Prostate gland (tissue), 2 donors: Measurements from ENCODE around the gene MRPL53. TPM values are rescaled to one million over a fixed set of nuclear protein-coding genes. Genes with fewer than 3 reads are reported as not detected.

Source experiments
- DNase-seq: peaks from one replicate; pipeline ENCODE4 v3.0.0-alpha.2; 2019; ENCODE audit warnings: low spot score
- H3K27ac ChIP-seq, 2 donors: fragments of 200-600 bp; sonication (generic); 2 replicates each; pipeline ENCODE4 v1.5.1; 2017 to 2019
- H3K27me3 ChIP-seq: fragments of 200-600 bp; sonication (generic); replicated peaks from 2 replicates; pipeline ENCODE4 v1.5.1; 2019; ENCODE audit not compliant: insufficient read depth
- H3K36me3 ChIP-seq, 2 donors: fragments of 200-600 bp; sonication (generic); 1 replicate in 1 of 2; 2 replicates in 1 of 2; pipeline versions ENCODE4 v1.5.1 to v1.8.1; 2017 to 2019
- H3K4me1 ChIP-seq: fragments of 200-600 bp; sonication (generic); replicated peaks from 2 replicates; pipeline ENCODE4 v1.5.1; 2019
- H3K4me3 ChIP-seq, 2 donors: fragments of 200-600 bp; sonication (generic); 2 replicates each; pipeline ENCODE4 v1.5.1; 2017 to 2019
- H3K9me3 ChIP-seq: fragments of 200-600 bp; sonication (generic); 2 replicates; pipeline ENCODE4 v1.5.1; 2017
- POLR2A ChIP-seq: fragments of 450-650 bp; IDR thresholded peaks from one replicate; pipeline ENCODE4 v1.6.1; 2016; ENCODE audit warnings: antibody characterized with exemption, mild to moderate bottlenecking
- POLR2AphosphoS5 ChIP-seq: sonication (generic); formaldehyde crosslinking; IDR thresholded peaks from one replicate; pipeline ENCODE4 v1.6.1; 2017; ENCODE audit warnings: antibody characterized with exemption
- WGBS: methylation state at CpG from one replicate; pipeline ENCODE4 v1.1.5; 2018; 5-methylcytosine and 5-hydroxymethylcytosine counted together
- intact Hi-C: fragments of 100-400 bp; cut with DNase I; formaldehyde crosslinking; loops from one replicate; pipeline ENCODE4 v1.14.2; 2022
- total RNA-seq, 2 donors: library from RNA; depleted of rRNA; stranded (reverse); fragments of >200 nt; gene quantifications; one replicate each; pipeline ENCODE4 v1.1.0, GENCODE V29; 2016
- TF ChIP-seq, protein P1 (sequence below), 4 experiments: fragments of 200-600 bp in 2 of 4; fragments of 450-650 bp in 2 of 4; sonication (generic) in 2 of 4; IDR thresholded peaks; 1 replicate in 3 of 4; 2 replicates in 1 of 4; pipeline ENCODE4 v1.5.1; 2016 to 2019; ENCODE audit warnings: antibody characterized with exemption in 4 of 4, mild to moderate bottlenecking in 2 of 4, moderate library complexity in 2 of 4

MRPL53 gene
- total RNA-seq, 2 donors from 2014 or later = 28.2 to 63.3 TPM

DNA sequence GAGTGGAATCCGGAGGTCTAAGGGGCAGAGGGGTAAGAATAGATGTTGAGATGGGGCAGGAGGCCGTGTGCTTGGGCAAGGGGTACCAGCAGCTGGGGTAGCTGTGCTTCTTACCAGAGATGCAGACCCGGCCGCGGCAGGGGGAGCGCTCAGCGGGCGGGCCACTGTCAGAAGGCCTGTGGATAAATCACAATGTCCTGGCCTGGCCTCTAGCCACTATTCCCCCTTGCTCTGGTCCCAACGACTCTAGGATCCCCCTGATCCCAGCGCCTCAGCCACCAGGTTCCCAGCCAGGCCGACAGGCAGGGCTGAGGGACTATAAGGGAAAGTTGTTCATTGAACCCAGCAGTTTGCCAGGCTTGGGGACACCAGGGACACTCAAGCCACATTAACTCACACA, 42.0 kb downstream of the MRPL53 start:
- no peak for TF ChIP-seq POLR2A
- TF ChIP-seq POLR2AphosphoS5 = no peak
- Histone ChIP-seq H3K36me3 (peaks cover 0 to 11% of the 10 kb centered on the region in 2 donors), H3K27me3 (no peaks in the 10 kb centered on the region), H3K4me3 (no peak overlapping the region), H3K4me1 (no peaks in the 10 kb centered on the region), H3K9me3 (no peaks in the 10 kb centered on the region), H3K27ac (no peak overlapping the region)
- intact Hi-C loops = no loop called here
- 87% methylated on average over 11 of the region's 11 CpGs for WGBS
- no peak for DNase-seq

DNA sequence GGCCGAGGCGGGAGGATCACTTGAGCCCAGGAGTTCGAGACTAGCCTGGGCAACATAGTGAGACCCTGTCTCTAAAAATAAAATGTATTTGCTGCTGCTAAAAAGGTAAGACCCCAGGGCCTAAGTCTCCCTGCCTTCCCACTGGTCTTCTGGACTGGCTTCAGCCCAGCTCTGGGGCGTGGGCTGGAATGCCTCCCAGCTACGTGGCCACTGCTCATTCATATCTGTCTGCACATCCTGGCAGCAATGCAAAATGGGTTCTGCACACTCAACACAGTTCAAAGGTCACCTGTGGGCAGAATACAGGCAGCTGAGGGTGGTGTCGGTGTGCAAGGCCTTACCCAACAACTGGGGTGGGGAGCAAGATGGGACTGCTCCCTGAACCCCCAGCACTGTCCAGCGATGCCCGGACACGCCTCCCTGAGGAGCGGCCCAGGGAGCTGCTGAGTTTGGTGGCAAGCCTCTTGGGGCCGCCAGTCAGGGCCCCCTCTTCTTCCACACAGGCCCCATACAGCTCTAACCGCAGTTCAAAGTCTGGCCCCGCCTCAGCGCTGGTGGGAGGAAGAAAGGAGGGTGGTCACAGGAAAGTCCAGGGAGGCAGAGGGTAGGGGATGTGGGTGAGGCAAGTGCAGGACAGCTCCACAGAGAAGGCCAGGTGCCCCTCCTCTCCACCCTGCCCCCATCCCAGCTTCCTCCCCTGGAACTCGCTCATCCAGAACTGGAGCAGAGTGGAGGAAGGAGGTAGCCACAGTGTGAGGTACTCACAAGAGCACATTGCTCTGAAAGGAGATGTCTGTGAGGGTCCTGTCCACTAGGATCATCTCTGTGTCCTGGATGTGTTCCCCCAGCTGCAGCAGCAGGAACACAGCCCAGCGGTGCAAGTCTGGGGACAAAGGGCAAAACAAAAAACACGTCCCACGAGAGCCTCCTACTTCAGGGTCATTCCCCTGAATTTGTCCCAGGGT, 42.7 kb downstream of the MRPL53 start:
- H3K36me3 ChIP-seq = peaks cover 0 to 11% of the 10 kb centered on the region in 2 donors
- no peaks in the 10 kb centered on the region for H3K27me3 ChIP-seq
- intact Hi-C loops = no loop called here
- 84% methylated on average over 16 of the region's 18 CpGs for WGBS
- no peaks in the 10 kb centered on the region for H3K4me1 ChIP-seq
- H3K27ac ChIP-seq = no peak overlapping the region
- H3K9me3 ChIP-seq = no peaks in the 10 kb centered on the region
- H3K4me3 ChIP-seq = no peak overlapping the region
- TF ChIP-seq POLR2AphosphoS5 (no peak), POLR2A (no peak)
- TF ChIP-seq, protein P1, sequence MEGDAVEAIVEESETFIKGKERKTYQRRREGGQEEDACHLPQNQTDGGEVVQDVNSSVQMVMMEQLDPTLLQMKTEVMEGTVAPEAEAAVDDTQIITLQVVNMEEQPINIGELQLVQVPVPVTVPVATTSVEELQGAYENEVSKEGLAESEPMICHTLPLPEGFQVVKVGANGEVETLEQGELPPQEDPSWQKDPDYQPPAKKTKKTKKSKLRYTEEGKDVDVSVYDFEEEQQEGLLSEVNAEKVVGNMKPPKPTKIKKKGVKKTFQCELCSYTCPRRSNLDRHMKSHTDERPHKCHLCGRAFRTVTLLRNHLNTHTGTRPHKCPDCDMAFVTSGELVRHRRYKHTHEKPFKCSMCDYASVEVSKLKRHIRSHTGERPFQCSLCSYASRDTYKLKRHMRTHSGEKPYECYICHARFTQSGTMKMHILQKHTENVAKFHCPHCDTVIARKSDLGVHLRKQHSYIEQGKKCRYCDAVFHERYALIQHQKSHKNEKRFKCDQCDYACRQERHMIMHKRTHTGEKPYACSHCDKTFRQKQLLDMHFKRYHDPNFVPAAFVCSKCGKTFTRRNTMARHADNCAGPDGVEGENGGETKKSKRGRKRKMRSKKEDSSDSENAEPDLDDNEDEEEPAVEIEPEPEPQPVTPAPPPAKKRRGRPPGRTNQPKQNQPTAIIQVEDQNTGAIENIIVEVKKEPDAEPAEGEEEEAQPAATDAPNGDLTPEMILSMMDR (IDR thresholded peaks at IDR 0.05) = no peak
- no peak for DNase-seq

DNA sequence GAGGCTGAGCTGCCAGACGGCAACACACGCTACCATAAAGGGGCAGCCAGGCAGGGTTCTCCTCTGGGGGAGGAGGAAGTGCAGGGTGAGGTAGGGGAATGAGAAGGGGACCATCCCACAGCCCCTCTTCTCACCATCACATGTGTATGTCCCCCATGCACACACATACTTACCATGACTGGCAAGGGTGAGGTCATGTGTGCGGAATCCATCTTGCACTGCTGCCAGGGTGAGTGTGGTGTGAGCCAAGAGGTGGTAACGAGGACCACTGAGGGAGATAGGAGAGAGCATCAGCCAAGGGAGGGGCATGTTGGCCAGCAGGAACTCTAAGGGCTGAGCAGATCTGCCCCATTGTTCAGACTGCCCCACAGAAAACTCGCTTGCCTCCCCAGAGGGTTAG, 43.8 kb downstream of the MRPL53 start:
- Histone ChIP-seq H3K27me3 (no peaks in the 10 kb centered on the region), H3K4me3 (no peak overlapping the region), H3K36me3 (peaks cover 0 to 11% of the 10 kb centered on the region in 2 donors), H3K4me1 (no peaks in the 10 kb centered on the region), H3K9me3 (no peaks in the 10 kb centered on the region), H3K27ac (no peak overlapping the region)
- 82% methylated on average over 5 of the region's 5 CpGs for WGBS
- no peak for DNase-seq
- intact Hi-C loops = no loop called here
- no peak for TF ChIP-seq POLR2AphosphoS5
- no peak for TF ChIP-seq POLR2A
- TF ChIP-seq, protein P1 (IDR thresholded peaks at IDR 0.05) = no peak

DNA sequence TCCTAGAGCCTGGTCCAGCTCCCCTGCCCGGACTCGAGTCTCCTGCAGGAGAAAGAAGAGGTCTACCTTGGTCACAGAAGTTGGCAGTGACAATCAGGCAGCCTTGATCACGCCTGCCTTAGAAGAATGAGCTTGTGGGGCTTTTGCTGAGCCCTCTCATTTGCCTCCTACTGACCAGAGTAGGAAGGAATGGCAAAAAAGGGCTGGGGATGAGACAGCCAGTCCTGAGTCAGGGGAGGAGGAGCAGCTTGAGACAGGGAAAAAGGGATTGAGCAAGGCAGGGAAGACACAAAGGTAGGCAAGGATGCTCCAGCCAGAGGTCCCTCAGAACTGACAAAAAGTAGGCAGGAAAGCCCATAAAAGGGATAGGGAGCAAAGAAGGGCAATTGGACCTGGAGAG, 44.9 kb downstream of the MRPL53 start:
- DNase-seq = no peak
- TF ChIP-seq, protein P1 (IDR thresholded peaks at IDR 0.05) = no peak
- TF ChIP-seq POLR2A (no peak), POLR2AphosphoS5 (no peak)
- intact Hi-C loops = no loop called here
- no peaks in the 10 kb centered on the region for H3K9me3 ChIP-seq
- H3K4me3 ChIP-seq = no peak overlapping the region
- no peaks in the 10 kb centered on the region for H3K27me3 ChIP-seq
- no peak overlapping the region for H3K27ac ChIP-seq
- H3K36me3 ChIP-seq = peaks cover 0 to 11% of the 10 kb centered on the region in 2 donors
- no peaks in the 10 kb centered on the region for H3K4me1 ChIP-seq
- 68% methylated on average over 3 of the region's 3 CpGs for WGBS

DNA sequence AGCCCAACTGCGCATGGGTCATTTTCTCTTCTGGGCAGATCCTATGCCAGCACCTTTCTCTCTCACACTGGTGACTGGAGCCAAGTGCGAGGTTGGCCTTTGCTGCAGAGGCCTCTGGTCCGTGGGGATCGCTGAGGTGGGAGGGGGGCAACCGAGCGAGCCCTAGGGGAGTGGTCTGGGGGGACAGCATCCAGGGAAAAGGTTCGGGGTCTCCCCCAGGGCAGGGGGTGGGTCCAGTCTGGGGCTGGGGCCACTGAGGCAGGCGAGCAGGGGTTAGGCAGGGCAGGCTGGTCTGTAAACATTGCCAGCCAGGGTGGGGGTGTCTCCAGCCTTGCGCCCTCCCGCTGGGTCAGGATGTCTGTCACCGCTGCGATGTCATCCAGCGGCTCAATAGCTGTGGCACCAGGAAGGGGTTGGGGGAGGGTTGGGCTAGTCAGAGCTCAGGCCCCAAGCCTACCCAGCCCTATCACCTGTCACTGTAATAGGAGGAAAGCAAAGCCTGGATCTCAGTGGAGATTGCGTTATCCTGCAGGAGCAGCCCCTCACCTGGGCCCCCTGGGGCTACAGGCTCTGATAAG, 46.2 kb downstream of the MRPL53 start:
- DNase-seq = no peak
- Histone ChIP-seq H3K27ac (no peak overlapping the region), H3K9me3 (no peaks in the 10 kb centered on the region), H3K4me3 (no peak overlapping the region), H3K27me3 (no peaks in the 10 kb centered on the region), H3K36me3 (peaks cover 0 to 11% of the 10 kb centered on the region in 2 donors), H3K4me1 (no peaks in the 10 kb centered on the region)
- WGBS = 85% methylated on average over 14 of the region's 14 CpGs
- TF ChIP-seq POLR2A (no peak), POLR2AphosphoS5 (no peak)
- TF ChIP-seq, protein P1 (IDR thresholded peaks at IDR 0.05) = no peak
- intact Hi-C loops = no loop called here
